Measurements from ENCODE around the gene ANKAR. TPM values are rescaled to one million over a fixed set of nuclear protein-coding genes. Genes with fewer than 3 reads are reported as not detected.
"Not testable (repeated sequence)": the region's sequence is repeated elsewhere in the genome, so short reads cannot be mapped to it uniquely, and the experiment has no call there.

ANKAR gene
- total RNA-seq, 1 experiment from 2014 or later = 1.0 TPM

- DNase-seq (ENCODE audit: low spot score) = no peak
Measured at GRCh38 chr2:189658306-189659212, 15.9 kb upstream of the ANKAR start.

GRCh38 chr2:189659734-189660133 is 14.7 kb upstream of the ANKAR start:
- no peak for DNase-seq (ENCODE audit: low spot score)

DNA sequence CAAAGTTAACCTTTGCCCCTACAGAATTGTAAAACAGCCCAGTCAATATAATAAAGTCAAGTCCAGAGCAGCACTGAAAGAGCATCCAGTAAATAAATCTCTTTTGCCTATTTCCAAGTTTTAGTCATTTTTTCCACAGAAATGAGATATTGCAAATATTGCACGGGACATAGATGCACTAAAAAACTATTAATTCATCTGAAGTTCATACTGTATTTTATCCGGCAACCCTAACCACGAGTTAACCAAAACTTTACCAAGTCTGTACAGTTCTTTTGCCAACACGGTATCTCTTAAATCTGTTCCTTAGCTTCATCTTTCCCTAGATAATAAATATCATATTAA is 13.7 kb upstream of the ANKAR start:
- no peak for DNase-seq (ENCODE audit: low spot score)

GRCh38 chr2:189661148-189661956 is 13.1 kb upstream of the ANKAR start, which contains the start of gene ASNSD1:
TSS of gene ASNSD1 (plus strand) at chr2:189661459. CDS start at chr2:189666133, 4,674 bp downstream.
- peak; percentile 99 for DNase-seq (ENCODE audit: low spot score)

GRCh38 chr2:189661957-189662321 is 12.5 kb upstream of the ANKAR start:
- no peak for DNase-seq (ENCODE audit: low spot score)

DNA sequence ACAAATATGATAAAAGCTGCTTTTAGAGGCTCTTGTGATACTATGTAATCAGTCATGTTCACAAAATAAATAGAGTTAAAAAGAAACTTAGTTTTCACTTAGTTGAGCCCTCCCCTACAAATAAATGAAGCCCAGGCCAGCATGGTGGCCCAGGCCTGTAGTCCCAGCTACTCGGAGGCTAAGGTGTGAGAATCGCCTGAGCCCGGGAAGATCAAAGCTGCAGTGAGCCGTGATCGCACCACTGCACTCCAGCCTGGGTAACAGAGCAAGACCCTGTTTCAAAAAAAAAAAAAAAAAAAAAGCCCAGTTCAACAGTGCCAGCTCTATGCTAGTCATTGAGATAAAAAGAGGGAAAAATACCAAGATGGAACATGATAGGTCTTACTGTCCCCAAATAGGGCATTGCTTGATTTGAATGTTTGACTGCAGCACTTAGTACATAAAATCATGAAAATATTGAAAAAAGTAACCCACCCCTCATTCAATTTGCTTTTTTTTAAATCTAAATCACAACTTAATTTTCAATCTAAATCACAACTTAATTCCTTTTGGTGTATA is 11.7 kb upstream of the ANKAR start:
- DNase-seq (ENCODE audit: low spot score) = no peak

DNA sequence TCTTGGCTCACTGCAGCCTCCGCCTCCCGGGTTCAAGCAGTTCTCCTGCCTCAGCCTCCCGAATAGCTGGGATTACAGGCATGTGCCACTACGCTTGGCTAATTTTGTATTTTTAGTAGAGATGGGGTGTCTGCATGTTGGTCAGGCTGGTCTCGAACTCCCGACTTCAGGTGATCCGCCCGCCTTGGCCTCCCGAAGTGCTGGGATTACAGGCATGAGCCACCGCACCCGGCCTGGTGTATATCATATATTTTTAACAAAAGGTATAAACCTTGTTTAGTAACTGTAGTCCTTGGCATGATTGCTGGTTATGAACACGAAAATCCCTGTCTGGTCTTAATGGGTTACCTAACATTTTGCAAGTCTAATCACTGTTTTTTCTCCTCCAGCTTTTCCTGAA is 11.2 kb upstream of the ANKAR start:
- not testable (repeated sequence) for DNase-seq (ENCODE audit: low spot score)

GRCh38 chr2:189669913-189670312 is 4.6 kb upstream of the ANKAR start:
- no peak for DNase-seq (ENCODE audit: low spot score)

- DNase-seq (ENCODE audit: low spot score) = no peak
Measured at GRCh38 chr2:189673661-189674373, 653 bp upstream of the ANKAR start.

GRCh38 chr2:189676471-189676870 is 2.0 kb downstream of the ANKAR start:
- no peak for DNase-seq (ENCODE audit: low spot score)

DNA sequence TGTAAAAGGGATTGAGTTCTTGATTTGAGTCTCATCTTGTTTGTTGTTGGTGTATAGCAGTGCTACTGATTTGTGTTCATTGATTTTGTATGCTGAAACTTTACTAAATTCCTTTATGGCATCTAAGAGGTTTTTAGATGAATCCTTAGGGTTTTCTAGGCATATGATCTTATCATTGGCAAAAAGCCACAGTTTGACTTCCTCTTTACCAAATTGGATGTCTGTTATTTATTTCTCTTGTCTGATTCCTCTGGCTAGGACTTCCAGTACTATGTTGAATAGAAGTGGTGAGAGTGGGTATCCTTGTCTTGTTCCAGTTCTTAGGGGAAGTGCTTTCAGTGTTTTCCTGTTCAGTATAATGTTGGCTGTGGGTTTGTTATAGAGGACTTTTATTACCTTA is 4.8 kb downstream of the ANKAR start:
- no peak for DNase-seq (ENCODE audit: low spot score)

- DNase-seq (ENCODE audit: low spot score) = no peak
Measured at GRCh38 chr2:189681203-189681602, 6.7 kb downstream of the ANKAR start.

- no peak for DNase-seq (ENCODE audit: low spot score)
Measured at GRCh38 chr2:189681903-189682302, 7.4 kb downstream of the ANKAR start.

DNA sequence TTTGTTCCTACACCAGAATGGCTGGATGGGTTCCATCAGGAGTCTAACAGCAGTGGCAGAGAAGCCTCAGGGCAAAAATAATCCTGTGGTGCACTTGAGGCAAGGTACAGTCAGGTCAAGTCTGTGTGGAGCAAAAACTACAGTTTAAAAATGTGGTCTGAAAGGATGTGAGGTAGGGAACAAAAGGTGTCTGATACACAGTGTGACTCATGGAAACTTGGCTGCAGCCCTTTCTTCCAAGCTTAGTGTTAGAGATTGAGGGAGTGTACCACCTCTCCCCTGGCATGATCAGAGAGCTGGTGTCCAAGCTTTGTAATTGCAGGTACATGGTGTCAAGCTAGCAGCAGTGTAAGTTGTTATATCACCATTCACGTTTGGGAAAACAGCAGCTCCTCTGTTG is 8.9 kb downstream of the ANKAR start:
- peak; percentile 21 for DNase-seq (ENCODE audit: low spot score)

DNA sequence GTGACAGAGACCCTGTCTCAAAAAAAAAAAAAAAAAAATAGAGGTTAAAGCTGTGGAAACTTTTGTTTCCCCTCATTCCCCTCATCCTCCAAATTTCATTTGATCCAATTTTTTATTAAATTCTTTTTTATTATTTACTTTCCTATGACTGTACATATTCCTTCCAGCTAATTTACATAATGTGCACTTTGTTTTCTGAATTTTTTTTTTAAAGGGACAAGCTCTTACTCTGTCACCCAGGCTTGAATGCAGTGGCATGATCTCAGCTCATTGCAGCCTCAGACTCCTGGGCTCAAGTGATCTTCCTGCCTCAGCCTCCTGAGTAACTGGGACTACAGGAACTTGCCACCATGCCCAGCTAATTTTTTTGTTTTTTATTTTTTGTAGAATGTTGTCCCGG is 10.3 kb downstream of the ANKAR start:
- DNase-seq (ENCODE audit: low spot score) = no peak

GRCh38 chr2:189685540-189686229 is 11.2 kb downstream of the ANKAR start:
- DNase-seq (ENCODE audit: low spot score) = peak; percentile 55

DNA sequence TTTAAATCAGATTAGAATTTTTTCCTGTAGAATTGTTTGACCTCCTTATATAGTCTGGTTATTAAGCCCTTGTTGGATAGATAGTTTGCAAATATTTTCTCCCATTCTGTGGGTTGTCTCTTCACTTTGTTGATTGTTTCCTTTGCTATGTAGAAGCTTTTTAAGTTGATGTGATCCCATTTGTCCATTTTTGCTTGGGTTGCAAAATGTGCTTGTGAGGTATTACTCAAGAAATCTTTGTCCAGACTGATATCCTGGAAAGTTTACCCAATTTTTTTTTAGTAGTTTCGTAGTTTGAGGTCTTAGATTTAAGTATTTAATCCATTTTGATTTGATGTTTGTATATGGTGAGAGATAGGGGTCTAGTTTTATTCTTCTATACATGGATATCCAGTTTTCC is 13.3 kb downstream of the ANKAR start:
- DNase-seq (ENCODE audit: low spot score) = not testable (repeated sequence)

- no peak for DNase-seq (ENCODE audit: low spot score)
Measured at GRCh38 chr2:189696223-189696622, 21.8 kb downstream of the ANKAR start.

DNA sequence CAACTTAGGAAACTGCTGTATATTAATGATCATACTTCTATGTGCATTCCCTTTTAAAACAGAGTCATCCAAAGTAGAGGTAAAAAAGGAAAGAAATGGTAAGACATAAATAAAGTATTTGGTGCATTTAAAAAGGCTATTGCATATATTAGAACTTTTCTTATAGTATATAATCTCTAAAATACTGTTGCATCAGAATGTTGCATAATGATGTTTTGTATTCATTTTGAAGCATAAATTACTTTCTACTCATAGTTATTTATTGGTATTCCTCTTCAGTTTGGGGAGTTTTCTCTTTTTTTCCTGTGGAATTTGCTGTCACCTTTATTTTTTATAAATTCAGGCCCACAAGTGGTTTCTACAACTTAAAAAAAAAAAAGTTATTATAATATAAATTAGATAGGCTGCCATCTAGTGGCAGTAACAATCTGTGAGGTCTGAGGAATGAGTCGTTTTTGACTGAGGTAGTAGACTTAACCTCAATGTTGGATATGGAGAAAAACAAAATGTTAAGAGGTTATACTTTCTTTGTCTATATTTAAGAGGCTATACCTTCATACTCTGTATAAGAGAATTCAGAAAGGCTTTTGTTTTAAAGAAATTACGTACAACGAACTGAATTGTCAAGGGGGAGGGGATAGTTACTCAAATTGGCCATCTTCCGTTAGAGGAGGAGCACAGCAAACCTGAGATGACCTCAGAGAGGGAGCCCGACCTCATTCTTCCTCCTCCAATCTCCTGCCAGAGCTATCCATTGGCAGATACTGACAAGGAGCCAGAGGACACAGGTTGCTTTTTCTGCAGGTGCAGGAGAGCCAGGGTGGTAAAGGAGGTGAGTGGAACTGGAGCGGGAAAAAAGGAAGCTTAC is 23.8 kb downstream of the ANKAR start:
- DNase-seq (ENCODE audit: low spot score) = no peak

DNA sequence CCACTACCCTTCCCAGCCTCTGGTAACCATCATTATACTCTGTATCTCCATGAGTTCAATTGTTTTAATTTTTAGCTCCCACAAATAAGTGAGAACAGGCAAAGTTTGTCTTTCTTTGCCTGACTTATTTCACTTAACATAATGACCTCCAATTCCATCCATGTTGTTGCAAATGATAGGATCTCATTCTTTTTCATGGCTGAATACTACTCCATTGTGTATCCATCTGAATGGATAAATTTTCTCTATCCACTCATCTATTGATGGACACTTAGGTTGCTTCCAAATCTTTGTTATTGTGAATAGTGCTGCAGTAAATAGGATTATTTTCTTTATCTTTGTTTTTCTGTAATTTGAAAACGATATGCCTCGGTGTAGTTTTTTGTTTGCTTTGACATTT is 26.2 kb downstream of the ANKAR start:
- DNase-seq (ENCODE audit: low spot score) = no peak
